ENCODE measurements around the gene COQ5.
"Not testable (repeated sequence)": the region's sequence is repeated elsewhere in the genome, so short reads cannot be mapped to it uniquely, and the experiment has no call there.

The COQ5 gene, protein sequence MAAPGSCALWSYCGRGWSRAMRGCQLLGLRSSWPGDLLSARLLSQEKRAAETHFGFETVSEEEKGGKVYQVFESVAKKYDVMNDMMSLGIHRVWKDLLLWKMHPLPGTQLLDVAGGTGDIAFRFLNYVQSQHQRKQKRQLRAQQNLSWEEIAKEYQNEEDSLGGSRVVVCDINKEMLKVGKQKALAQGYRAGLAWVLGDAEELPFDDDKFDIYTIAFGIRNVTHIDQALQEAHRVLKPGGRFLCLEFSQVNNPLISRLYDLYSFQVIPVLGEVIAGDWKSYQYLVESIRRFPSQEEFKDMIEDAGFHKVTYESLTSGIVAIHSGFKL

DNA sequence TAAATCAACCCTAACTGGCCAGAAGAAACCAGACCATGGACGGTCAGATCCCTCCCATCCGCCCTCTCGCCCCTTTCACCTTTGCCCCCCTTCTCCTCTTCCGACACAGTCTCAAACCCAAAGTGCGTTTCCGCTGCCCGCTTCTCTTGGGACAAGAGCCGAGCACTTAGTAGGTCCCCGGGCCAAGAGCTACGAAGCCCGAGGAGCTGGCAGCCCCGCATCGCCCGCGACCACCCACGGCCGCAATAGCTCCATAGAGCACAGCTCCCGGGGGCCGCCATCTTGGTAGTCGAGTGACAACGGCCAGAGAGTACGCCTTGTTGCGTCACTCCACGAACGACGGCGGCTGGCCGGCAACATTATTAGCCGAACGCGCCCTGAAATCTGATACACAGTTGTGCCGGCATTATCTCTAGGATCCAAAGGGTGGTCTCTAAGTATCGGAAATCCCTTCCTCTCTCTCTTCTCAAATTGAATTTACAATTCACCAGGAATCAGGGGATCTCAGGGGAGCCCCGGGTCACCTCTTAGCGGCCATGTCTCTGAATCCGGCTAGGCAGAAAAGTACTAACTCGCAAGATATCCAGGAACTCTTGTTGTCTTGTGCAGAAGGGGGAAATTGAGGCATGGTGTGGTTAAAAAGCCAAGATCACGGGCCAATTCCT is at the start of gene COQ5:
Gene COQ5 (minus strand): TSS at position 298 of the 665 bp plus-strand sequence. CDS start 17 bp downstream, at position 281.
- DNase-seq (ENCODE audit: low read depth) = peak; percentile 72

DNA sequence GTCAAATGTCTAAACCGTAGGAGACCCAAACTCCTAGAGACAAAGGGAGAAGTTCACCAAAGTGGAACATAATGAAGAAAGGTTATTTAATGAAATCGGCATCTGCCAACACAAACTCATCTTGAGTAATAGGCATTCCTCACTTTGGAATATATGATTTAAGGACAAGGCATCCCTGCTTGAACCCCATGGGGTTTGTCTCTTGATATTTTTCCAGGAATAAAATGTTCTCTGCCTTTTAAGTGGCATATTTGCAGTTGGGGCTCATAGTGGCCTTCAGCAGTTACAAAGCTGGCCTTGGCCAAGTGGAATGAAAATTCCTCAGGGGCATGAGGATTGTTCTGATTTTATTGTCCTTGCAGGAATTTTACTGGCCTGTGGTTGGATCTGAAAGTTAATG is 45.1 kb upstream of the COQ5 start:
- DNase-seq (ENCODE audit: low read depth) = no peak

DNA sequence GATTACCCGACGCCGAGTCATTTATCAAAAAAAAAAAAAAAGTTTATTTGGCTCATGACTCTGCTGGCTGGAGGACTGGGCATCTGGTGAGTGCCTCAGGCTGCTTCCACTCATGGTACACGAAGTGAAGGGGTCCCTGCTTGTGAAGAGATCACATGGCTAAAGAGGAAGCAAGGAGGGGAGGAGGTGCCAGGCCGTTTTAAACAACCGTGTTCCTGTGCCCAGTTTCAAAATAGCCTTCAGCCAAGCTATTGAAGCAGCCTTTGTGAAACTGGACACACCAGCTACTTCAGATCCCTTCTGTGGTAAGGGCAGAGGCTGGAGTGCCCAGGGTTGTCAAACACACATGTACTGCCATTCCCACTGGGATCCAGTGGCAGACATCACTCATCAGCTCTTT is 44.6 kb upstream of the COQ5 start:
- no peak for DNase-seq (ENCODE audit: low read depth)

GRCh38 chr12:120571299-120571698 is 42.3 kb upstream of the COQ5 start:
- no peak for DNase-seq (ENCODE audit: low read depth)

- DNase-seq (ENCODE audit: low read depth) = no peak
Observed at GRCh38 chr12:120563495-120563894, 34.5 kb upstream of the COQ5 start.

GRCh38 chr12:120562906-120563305 is 33.9 kb upstream of the COQ5 start:
- DNase-seq (ENCODE audit: low read depth) = no peak

- no peak for DNase-seq (ENCODE audit: low read depth)
Observed at GRCh38 chr12:120557589-120557988, 28.6 kb upstream of the COQ5 start.

GRCh38 chr12:120554678-120555077 is 25.7 kb upstream of the COQ5 start:
- DNase-seq (ENCODE audit: low read depth) = no peak

DNA sequence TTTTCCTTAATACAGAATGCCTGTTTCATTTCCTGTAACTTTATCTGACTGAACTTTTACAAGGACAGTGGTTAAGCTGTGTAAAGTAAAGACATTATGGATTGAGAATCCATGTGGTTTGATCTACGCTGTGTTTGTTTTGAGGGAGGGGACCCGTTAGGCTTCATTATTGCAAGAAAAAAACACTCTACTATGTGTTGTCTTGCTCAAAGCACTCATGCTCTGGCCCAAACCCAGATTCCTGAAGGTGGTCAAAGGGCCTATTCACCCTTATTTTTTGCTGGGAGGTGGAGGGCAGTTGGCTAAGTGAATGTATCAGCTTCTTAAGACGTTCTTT is 17.1 kb upstream of the COQ5 start:
- DNase-seq (ENCODE audit: low read depth) = no peak

GRCh38 chr12:120544691-120545090 is 15.7 kb upstream of the COQ5 start:
- DNase-seq (ENCODE audit: low read depth) = no peak

- no peak for DNase-seq (ENCODE audit: low read depth)
Observed at GRCh38 chr12:120542166-120542565, 13.2 kb upstream of the COQ5 start.

- no peak for DNase-seq (ENCODE audit: low read depth)
Observed at GRCh38 chr12:120540445-120540844, 11.5 kb upstream of the COQ5 start.

GRCh38 chr12:120539303-120539702 is 10.3 kb upstream of the COQ5 start:
- no peak for DNase-seq (ENCODE audit: low read depth)

DNA sequence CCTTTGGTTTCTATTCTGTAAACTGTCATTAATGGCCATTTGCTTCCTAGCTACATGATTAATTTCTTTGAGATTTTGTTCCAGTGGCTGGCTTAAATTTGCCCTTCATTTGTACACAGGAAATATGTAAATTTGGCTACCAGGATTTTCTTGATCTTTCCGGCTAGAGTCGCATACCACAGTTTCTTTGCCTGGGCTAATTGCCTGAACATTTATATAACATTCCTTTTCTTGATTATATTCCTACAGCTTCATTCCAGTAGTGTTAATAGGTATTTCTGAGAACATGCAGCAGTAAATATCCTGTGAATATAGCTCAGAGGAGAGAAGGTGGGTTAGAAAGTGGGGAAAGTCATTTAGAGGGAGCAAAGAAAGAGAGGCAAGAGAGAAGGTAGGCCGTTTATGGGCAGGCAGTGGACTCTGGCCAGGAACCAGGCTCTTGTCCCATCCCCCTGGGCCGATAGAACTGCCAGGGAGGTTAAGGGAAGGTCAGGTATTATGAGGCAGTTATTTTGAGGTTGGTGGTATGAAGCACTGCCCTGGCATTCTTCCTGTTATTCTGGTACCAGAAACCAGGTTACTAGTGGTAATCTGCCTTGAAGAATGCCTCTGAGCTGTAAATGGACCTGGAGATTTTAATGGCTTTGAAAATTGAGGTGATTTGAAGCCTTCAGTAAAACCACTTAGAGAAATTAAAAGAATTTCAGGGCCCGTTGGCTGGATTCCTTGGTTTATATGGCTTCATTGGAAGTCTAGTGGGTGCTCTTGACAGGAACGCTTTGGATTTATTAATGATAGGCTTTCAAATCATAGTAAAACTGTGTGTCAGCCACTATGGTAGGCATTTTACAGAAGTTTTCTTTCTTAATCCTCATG is 9.6 kb upstream of the COQ5 start:
- no peak for DNase-seq (ENCODE audit: low read depth)

DNA sequence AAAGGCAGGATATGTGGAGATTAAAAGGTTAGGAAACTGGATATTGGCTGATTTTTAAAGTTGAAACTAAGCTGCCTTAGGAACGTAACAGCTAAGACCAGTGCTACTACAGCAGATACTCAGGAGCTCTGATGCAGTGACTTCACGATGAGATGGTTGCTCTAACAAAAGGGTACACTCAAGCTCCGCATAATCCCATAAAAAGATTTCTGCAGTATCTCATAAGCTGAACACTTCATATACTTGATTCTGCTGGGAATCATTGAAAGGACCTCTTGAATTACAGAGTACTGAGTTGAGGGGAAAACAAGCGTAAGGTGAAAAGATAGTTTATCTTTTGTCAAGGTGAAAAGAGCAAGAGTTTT is 8.9 kb upstream of the COQ5 start:
- no peak for DNase-seq (ENCODE audit: low read depth)

- no peak for DNase-seq (ENCODE audit: low read depth)
Observed at GRCh38 chr12:120536064-120536791, 7.3 kb upstream of the COQ5 start.

DNA sequence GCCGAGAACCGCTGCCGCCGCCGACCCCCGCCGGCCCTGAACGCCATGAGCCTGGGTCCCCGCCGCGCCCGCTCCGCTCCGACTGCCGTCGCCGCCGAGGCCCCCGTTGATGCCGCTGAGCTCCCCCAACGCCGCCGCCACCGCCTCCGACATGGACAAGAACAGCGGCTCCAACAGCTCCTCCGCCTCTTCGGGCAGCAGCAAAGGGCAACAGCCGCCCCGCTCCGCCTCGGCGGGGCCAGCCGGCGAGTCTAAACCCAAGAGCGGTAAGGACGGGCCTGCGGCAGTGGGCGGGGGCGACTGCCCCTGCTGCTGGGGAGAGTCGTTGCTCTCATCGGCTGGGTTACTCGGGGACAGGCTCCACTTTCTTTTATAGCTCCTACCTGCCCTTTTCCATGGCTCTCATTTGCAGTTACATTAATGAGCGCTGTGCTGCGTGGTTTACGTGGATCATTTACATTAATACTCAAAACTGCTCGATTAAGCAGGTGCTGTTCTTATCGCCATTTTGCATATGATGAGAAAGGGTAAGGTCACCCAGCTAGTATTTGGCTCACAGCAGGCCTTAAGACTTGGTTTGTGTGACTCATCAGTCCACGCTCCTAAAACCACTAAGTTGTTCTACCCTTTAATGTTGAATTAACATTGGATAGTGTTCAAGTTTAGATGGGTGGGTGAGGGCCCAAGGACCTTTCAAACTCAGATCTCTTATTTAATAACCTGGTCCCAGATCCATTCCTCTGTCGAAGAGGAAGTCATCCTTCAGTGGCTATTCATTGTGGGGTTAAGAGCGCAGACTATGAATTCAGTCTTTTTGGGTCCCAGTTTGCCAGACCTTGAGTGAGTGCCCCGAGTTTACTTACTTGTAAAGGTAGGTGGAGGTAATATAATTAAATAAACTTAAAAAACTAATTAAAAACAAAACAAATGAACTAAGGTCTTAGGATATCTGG is 6.0 kb upstream of the COQ5 start:
- peak; percentile 7 for DNase-seq (ENCODE audit: low read depth)

DNA sequence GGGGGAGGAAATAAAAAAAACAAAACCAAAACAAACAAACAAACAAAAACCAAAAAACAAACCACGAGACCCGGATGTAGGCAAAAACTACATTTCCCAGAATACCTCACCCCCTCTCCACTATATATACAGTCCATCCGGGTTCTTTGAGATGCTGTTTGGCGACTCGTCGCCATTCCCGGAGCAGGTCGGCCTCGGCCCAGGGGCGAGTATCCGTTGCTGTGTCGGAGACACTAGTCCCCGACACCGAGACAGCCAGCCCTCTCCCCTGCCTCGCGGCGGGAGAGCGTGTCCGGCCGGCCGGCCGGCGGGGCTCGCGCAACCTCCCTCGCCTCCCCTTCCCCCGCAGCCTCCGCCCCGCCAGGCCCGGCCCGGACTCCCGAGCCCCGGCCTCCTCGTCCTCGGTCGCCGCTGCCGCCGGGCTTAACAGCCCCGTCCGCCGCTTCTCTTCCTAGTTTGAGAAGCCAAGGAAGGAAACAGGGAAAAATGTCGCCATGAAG is 5.3 kb upstream of the COQ5 start, which contains the start of gene RNF10:
Gene RNF10 (plus strand): TSS at position 154 of the 500 bp plus-strand sequence. CDS start 456 bp downstream, outside the sequence.
- peak; percentile 57 for DNase-seq (ENCODE audit: low read depth)

GRCh38 chr12:120532701-120533238 is 3.8 kb upstream of the COQ5 start:
- no peak for DNase-seq (ENCODE audit: low read depth)

DNA sequence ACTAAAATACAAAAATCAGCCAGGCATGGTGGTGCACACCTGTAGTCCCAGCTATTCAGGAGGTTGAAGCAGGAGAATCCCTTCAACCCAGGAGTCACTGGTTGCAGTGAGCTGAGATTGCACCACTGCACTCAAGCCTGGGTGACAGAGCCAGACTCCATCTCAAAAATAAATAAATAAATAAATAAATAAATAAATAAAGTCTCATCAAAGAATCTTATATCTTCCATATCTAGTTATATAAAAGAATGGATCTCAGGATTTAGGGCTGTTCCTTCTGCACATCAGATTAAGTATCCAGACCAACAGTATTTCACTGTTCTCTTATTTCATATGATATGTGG is 1.4 kb upstream of the COQ5 start:
- not testable (repeated sequence) for DNase-seq (ENCODE audit: low read depth)

All from stimulated activated CD8-positive, alpha-beta memory T cell treated with anti-CD3 and anti-CD28 coated beads, Interleukin-12 subunit alpha, Interleukin-12 subunit beta, amount 100 ng/mL, for 1 hour (primary cell).